PC-3 (cell line): Measurements from ENCODE around the gene PSMD3. TPM values are rescaled to one million over a fixed set of nuclear protein-coding genes. Genes with fewer than 3 reads are reported as not detected.

Experiments used
- ATAC-seq: fragments of 200-7000 bp; cut with Tn5 transposase; 2 replicates; pipeline ENCODE4 v1.9.1; 2020; ENCODE audit warnings: mild to moderate bottlenecking, moderate library complexity
- BruUV-seq: library from RNA; stranded (reverse); fragments of 400-500 nt; replicated peaks from 2 replicates; lab custom pipeline; 2021; lab: Mats Ljungman, UMichigan
- CTCF ChIA-PET: fragments of 300-600 bp; sonication (Branson Sonifier 250); formaldehyde crosslinking; loops from one replicate; lab custom pipeline; 2022; ENCODE audit warnings: antibody characterized with exemption; lab: Charles Lee
- POLR2A ChIA-PET: fragments of 300-600 bp; sonication (Branson Sonifier 250); formaldehyde crosslinking; loops from one replicate; lab custom pipeline; 2022; ENCODE audit warnings: antibody characterized with exemption; ENCODE audit not compliant: unreplicated experiment; lab: Charles Lee
- DNase-seq: peaks from one replicate; pipeline ENCODE4 v3.0.0-alpha.2; 2015
- H2AFZ ChIP-seq: fragments of 300-600 bp; sonication (generic); 2 replicates; pipeline ENCODE4 v1.6.0; 2016; ENCODE audit warnings: antibody characterized with exemption, low read length
- H3F3A ChIP-seq: fragments of 300-600 bp; sonication (generic); one replicate; pipeline ENCODE4 v1.6.0; 2017; ENCODE audit warnings: antibody characterized with exemption, low read length, control low read depth, mild to moderate bottlenecking; ENCODE audit not compliant: unreplicated experiment
- H3K27ac ChIP-seq: fragments of 300-600 bp; sonication (generic); 2 replicates; pipeline ENCODE4 v1.5.1; 2016; ENCODE audit warnings: mild to moderate bottlenecking, low read length
- H3K27me3 ChIP-seq: fragments of 300-600 bp; sonication (generic); 2 replicates; pipeline ENCODE4 v1.6.1; 2016; ENCODE audit warnings: low read length, mixed read lengths
- H3K36me3 ChIP-seq: fragments of 300-600 bp; sonication (generic); 2 replicates; pipeline ENCODE4 v1.6.1; 2016; ENCODE audit warnings: low read depth, mixed run types, low read length, mixed read lengths
- H3K4me1 ChIP-seq: fragments of 300-600 bp; sonication (generic); 2 replicates; pipeline ENCODE4 v1.5.1; 2016; ENCODE audit warnings: low read length; ENCODE audit not compliant: insufficient read depth
- H3K4me2 ChIP-seq: fragments of 300-600 bp; sonication (generic); 2 replicates; pipeline ENCODE4 v1.6.0; 2016; ENCODE audit warnings: low read length
- H3K4me3 ChIP-seq: fragments of 300-600 bp; sonication (generic); 2 replicates; pipeline ENCODE4 v1.5.1; 2016; ENCODE audit warnings: mild to moderate bottlenecking, low read length, mixed read lengths
- H3K79me2 ChIP-seq: fragments of 300-600 bp; sonication (generic); 2 replicates; pipeline ENCODE4 v1.6.1; 2017; ENCODE audit warnings: low read length, mixed read lengths
- H3K9ac ChIP-seq: fragments of 300-600 bp; sonication (generic); 2 replicates; pipeline ENCODE4 v1.6.0; 2016; ENCODE audit warnings: mild to moderate bottlenecking, low read length
- H3K9me2 ChIP-seq: fragments of 300-600 bp; sonication (generic); replicated peaks from 2 replicates; pipeline ENCODE4 v1.6.1; 2016; ENCODE audit warnings: mixed run types, low read length, mixed read lengths
- H3K9me3 ChIP-seq: fragments of 300-600 bp; sonication (generic); 2 replicates; pipeline ENCODE4 v1.6.1; 2016; ENCODE audit warnings: low read length, mixed read lengths
- H4K20me1 ChIP-seq: fragments of 300-600 bp; sonication (generic); 2 replicates; pipeline ENCODE4 v1.6.1; 2016; ENCODE audit warnings: low read length, mixed read lengths
- CTCF ChIP-seq: fragments of 300-600 bp; sonication (generic); conservative IDR thresholded peaks from 2 replicates; pipeline ENCODE4 v1.5.1; 2017; ENCODE audit warnings: antibody characterized with exemption, low read depth, mild to moderate bottlenecking, low read length
- EZH2 ChIP-seq: fragments of 300-600 bp; sonication (generic); IDR thresholded peaks from one replicate; pipeline ENCODE4 v1.6.1; 2017; ENCODE audit warnings: antibody characterized with exemption, mild to moderate bottlenecking, low read length; ENCODE audit not compliant: unreplicated experiment
- EZH2phosphoT487 ChIP-seq: fragments of 300-600 bp; sonication (generic); IDR thresholded peaks from 2 replicates; pipeline ENCODE4 v1.6.1; 2018; ENCODE audit warnings: mild to moderate bottlenecking, antibody characterized with exemption, low read length, borderline replicate concordance
- intact Hi-C: fragments of 100-400 bp; cut with micrococcal nuclease; formaldehyde crosslinking; loops from 2 replicates; pipeline ENCODE4 v1.9.0; 2023
- total RNA-seq: library from RNA; depleted of rRNA; stranded (reverse); fragments of >200 nt; gene quantifications from 2 replicates; pipeline ENCODE4 v1.2.3, GENCODE V29; 2014

PSMD3 gene
- total RNA-seq, 1 experiment from 2014 or later, result 267 TPM

- Histone ChIP-seq H4K20me1 (no peaks in the 10 kb centered on the region), H3K9me2 (no peaks in the 10 kb centered on the region), H3K36me3 (no peaks in the 10 kb centered on the region), H3K79me2 (no peaks in the 10 kb centered on the region), H3F3A (no peaks in the 10 kb centered on the region), H2AFZ (no peak overlapping the region), H3K4me1 (peaks cover 8% of the 10 kb centered on the region; the same call in 1 of the 2 replicates), H3K27ac (no peak overlapping the region), H3K9ac (no peak overlapping the region), H3K27me3 (no peaks in the 10 kb centered on the region), H3K4me3 (no peak overlapping the region), H3K9me3 (no peaks in the 10 kb centered on the region), H3K4me2 (no peak overlapping the region)
- CTCF ChIA-PET, result no interaction called here
- ATAC-seq (no peak), DNase-seq (no peak)
- no TSS peak for BruUV-seq
- POLR2A ChIA-PET, result no interaction called here
- TF ChIP-seq CTCF, result no peak
- no peak for TF ChIP-seq EZH2
- TF ChIP-seq EZH2phosphoT487, result no peak
- intact Hi-C loops, result no loop called here
These were observed 41.5 kb upstream of the PSMD3 start for GRCh38 chr17:39939106-39939505.

GRCh38 chr17:39939588-39940419, 40.8 kb upstream of the PSMD3 start:
- Histone ChIP-seq H3K4me2 (peak overlapping the region; percentile 28), H3K79me2 (no peaks in the 10 kb centered on the region), H3K9me2 (no peaks in the 10 kb centered on the region), H3K27ac (no peak overlapping the region), H4K20me1 (no peaks in the 10 kb centered on the region), H3K4me1 (peaks cover 8% of the 10 kb centered on the region; the same call in 1 of the 2 replicates), H2AFZ (0 out of 2 replicates have a peak overlapping the region, but pooled peaks have one; percentile 21), H3F3A (no peaks in the 10 kb centered on the region), H3K27me3 (no peaks in the 10 kb centered on the region), H3K9ac (no peak overlapping the region), H3K4me3 (no peak overlapping the region), H3K9me3 (no peaks in the 10 kb centered on the region), H3K36me3 (no peaks in the 10 kb centered on the region)
- no TSS peak for BruUV-seq
- TF ChIP-seq CTCF, result peak; percentile 52
- no peak for TF ChIP-seq EZH2
- ChIA-PET POLR2A (no interaction called here), CTCF (no interaction called here)
- DNase-seq (peak; percentile 24), ATAC-seq (peak; percentile 54)
- intact Hi-C loops, result no loop called here
